SH-SY5Y (cell line): ENCODE measurements around the gene GXYLT2.

Experiments
- GATA2 ChIP-seq: IDR thresholded peaks from 2 replicates; pipeline ENCODE4 v1.6.1; 2011; ENCODE audit warnings: mild to moderate bottlenecking, low read depth, low read length
- GATA3 ChIP-seq: IDR thresholded peaks from 2 replicates; pipeline ENCODE4 v1.6.1; 2011; ENCODE audit warnings: low read depth, mild to moderate bottlenecking, low read length, moderate library complexity

GXYLT2 gene

DNA sequence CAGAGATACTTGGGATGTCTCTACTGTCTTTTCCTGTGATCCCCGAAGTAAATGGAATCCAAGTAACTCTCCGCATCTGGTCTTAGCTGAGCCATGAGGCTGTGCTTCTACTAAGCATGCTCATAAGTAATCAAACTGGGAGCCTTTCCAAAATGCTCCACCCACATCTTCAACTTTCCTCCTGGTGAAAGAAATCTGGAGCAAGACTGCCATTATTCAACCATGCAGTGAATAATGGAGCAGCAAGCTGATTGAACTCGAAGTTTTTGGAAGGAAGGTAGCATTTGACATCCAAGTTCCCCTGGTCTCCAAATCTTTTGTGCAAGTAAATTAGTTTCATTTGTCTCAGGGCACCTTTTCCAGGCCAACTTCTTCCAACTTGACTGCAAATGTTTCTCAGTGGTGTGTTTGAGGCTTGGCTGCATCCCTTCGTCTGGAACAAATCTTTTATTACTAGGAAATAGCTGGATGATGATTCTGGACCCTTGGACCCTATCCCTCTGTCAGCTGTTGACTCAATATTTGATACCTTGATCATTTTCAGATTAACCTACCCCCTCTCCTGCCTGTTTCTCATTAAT, 19.4 kb downstream of the GXYLT2 start:
- no peak for TF ChIP-seq GATA3
- no peak for TF ChIP-seq GATA2

DNA sequence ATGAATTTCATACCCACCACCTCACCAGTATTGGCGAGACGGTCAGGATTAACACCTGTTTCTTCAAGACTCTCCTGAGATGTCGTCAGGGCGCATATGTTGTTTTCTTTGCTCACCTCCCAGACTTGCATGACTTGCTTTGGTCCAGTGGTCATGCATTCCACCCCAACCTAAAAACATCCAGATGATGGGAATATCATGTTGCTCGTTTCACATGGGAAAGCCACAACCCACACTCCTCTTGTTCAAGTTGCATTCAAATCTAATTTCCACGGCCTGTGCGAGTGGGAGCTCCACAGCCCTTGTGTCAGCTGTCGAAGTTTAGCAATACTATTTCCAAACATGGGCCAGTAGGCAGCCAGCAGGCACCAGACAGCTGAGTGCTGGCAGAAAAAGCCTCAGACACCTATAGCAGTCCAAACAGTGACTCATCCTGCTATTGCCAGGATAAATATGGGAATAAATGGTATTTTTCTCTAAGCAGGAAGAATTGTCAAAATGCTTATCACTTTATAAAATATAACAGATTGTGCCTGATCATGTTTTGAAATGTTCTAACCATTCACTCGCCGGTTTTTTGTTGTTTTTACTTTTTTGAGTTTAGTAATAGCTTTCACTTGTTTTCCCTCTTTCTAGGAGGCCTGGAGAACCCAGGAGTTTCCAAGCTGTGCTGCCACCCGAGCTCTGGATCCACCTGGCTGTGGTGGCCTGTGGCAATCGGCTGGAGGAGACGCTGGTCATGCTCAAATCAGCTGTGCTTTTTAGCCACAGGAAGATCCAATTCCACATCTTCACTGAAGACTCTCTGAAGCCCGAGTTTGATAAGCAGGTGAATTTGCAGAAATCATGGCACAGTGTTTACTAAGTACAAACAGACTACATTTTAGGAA, 20.1 kb downstream of the GXYLT2 start:
- TF ChIP-seq GATA3 (no peak), GATA2 (no peak)

DNA sequence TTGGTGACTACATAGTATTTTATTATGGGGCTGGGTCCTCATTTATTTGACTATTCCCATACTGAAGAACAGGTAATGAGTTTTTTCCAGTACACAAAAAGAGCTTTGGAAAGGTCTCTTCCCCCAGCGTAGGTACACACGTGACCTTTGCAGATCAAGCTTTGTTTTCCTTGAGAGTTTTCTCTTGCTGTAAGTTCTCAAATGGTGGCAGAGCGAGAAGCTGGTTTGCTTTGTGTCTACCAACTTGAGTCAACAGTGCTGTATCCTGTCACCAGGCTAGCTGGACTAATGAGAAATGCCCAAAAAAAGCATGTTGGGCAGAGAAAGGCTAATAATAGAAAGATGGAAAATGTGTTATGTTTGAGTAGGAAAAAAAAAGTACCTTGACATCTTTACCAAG, 21.7 kb downstream of the GXYLT2 start:
- TF ChIP-seq GATA3, result no peak
- TF ChIP-seq GATA2, result no peak

DNA sequence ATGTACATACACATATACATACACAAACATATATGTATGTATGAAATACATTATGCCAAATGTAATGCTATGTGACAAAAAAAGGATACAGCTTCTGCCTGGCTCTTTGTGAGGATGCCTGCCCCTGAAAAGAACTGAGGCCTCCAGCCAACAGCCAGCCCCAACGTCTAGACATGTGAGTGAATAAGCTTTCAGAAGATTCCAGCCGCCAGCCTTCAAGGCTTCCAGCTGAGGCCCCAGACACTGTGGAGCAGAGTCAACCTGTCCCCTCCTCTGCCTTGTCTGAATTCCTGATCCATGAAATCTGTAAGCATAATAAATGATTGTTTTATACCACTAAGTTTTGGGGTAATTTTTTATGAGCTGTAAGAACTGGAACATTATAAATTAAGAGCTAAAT, 24.7 kb downstream of the GXYLT2 start:
- no peak for TF ChIP-seq GATA3
- no peak for TF ChIP-seq GATA2

DNA sequence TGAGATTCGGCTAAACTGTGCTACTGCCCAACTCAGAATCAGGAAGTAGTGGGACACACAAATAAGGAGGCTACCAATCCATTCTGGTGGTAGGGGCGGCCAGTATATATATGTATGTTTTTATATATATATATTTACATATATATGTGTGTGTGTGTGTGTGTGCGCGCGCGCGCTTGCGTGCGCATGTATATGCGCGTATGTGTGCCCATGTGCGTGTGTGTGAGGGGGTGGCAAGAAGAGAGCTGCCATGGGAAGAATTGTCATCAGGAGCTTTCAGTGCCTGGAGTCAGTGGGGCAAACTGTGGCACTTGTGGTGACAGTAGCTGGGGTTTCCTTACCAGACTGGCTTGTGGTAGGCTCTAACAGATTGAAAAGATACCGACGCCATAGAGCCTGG, 26.5 kb downstream of the GXYLT2 start:
- TF ChIP-seq GATA2 (no peak), GATA3 (no peak)

DNA sequence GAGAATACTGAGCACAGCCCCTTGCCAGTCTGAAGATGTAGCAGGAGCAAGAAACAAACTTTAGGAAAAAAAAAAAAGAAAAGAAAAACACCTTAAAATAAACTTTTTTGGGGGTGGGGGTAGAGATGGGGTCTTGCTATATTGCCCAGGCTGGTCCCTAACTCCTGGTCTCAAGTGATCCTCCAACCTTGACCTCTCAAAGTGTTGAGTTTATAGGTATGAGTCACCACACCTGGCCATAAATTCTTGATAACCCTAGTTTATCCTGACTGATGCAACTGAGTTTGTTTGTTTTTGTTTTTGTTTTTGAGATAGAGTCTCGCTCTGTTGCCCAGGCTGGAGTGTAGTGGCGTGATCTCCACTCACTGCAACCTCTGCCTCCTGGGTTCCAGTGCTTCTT, 28.4 kb downstream of the GXYLT2 start:
- TF ChIP-seq GATA3 (no peak), GATA2 (no peak)

DNA sequence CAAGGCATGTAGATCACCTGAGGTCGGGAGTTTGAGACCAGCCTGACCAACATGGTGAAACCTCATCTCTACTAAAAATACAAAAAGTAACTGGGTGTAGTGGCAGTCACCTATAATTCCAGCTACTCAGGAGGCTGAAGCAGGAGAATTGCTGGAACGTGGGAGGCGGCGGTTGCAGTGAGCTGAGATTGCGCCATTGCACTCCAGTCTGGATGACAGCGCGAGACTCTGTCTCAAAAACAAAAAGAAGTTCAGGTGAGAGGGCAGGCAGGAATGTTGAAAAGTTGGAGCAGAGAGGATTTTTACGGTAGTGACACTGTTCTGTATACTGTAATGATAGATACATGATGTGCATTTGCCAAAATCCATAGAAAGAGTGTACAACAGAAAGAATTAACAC, 31.7 kb downstream of the GXYLT2 start:
- TF ChIP-seq GATA2 (no peak), GATA3 (no peak)

DNA sequence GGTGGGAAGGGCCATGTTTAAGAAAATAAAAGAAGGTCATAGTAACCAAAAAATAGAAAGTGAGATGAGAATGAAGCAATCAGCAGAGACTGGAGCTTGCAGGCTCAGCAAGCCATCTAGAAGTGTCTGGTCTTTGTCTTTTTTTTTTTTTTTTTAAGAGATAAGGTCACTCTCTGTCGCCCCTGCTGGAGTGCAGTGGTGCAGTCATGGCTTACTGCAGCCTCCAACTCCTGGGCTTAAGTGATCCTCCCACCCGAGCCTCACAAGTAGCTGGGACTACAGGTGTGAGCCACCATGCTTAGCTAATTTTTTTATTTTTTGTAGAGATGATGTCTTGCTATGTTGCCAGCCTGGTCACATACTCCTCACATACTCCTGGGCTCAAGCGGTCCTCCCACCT, 36.2 kb downstream of the GXYLT2 start:
- TF ChIP-seq GATA3 (no peak), GATA2 (no peak)

DNA sequence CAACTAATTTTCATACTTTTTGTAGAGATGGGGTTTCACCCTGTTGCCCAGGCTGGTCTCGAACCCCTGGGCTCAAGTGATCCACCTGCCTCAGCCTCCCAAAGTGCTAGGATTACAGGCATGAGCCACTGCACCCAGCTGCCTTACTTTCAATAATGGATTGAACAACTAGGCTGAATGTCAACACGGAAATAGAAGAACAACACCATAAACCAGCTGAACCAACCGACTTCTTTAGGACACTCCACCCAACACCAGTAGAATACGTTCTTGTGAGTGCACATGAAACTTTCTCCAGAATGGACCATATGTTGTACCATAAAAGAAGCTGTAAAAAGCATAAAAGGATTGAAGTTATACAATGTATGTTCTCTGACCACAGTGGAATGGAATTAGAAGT, 42.9 kb downstream of the GXYLT2 start:
- TF ChIP-seq GATA3 (no peak), GATA2 (no peak)

DNA sequence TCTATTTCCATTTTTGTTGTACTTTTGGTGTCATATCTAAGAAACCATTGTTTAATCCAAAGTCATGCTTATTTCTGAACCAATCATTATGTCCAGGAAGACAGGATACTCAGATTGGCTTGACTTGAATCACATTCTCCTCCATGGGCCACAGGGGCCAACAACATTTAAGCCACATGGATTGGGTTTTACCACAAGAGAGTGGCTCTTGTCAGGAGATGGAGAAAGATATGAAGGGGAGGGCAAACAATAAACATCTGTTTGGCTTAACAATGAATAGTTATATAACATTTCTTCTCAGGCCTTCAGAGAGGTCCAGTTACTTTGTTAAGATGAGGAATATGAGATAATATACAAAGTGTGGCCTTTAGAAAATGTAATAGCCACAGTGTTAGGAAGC, 44.6 kb downstream of the GXYLT2 start:
- TF ChIP-seq GATA2 (no peak), GATA3 (no peak)

DNA sequence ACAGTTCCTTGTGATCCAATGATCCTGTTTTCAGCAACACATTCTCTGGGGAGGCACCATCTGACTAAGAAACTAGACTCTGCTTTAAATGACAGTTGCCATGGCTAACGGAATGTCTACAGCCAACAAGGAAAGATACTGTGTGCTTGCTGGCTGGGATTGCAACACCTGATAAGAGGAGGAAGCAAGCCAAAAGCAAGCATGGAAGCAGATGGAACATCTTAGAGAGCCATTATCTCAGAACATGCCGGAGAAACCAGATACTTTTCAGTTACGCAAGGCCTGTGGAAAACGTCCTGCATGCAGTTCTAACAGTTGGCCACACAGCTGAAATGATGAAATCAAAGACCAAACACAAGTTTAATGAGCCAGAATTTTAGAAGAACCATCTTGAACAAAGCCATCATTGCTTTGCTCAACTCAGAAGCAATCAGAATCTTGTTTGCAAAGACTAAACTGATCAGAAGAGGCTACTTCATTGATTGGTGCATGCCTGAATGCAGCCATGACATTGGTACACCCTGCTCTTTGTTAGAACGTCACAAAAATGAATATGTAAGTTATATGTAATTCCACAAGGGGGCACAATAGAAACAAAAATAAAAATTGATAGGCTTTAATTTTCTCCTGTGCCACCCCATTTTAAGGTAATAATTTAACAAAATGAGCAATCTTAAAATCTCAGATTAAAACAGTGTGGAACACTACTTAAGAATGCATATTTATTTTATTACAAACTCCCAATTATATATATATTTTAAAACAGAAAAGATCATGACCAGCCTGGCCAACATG, 50.8 kb downstream of the GXYLT2 start:
- TF ChIP-seq GATA2 (no peak), GATA3 (no peak)

DNA sequence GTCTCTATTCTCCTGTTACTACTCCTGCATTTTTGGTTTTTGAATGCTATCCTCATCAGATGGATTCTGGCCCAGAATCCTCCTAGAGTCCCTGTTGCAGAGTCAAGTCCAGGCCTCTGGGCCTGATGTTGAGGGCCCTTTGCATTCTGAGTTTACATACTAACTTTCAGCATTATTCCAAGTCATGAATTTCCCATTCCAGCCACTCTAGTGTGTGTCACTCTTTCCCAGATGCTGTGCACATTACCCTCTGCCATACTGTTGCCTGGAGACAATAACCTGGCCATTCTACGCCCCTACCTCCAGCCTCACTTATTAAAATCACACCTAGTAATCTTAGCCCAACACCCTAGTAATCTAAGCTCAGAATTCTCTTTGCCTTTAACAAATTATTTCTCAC, 53.4 kb downstream of the GXYLT2 start:
- TF ChIP-seq GATA2 (no peak), GATA3 (no peak)

DNA sequence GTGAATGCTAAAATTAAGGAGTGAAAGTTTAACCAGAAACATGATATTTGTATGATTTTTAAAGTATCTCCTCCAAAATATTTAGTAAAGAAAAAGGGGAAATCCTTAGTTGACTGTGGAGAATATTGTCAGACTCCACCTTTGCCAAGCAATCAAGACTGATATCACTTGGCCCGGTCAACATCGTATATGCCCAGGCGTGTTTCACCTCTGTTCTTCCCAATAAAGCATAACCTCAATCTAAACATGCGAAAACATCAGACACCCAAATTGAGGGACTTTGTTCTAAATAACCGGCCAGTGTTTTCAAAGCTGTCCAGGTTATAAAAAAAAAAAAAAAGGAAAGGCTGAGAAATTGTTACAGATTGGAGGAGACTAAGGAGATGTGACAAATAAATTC, 54.6 kb downstream of the GXYLT2 start:
- TF ChIP-seq GATA3, result no peak
- TF ChIP-seq GATA2, result no peak

DNA sequence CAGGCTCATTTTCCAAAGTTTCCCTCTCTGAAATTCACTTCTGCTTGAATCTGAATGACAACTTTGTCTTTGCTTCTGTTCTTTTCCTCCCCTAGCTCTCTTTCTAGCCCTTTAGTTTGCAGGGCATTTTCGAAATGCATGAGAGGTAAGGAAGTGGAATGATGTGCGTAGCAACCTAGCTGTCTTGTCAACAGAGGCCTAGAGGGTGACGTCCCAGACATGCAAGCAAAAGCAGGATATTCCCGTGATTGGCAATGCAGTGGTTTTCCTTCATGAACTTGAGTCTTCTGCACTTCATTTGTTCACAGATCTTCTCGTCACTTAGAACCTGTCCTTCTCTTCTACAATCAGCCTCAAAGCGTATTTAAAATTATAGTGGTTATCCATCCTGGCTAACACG, 56.9 kb downstream of the GXYLT2 start:
- no peak for TF ChIP-seq GATA2
- TF ChIP-seq GATA3, result no peak
